ENCODE data around the gene PGBD1. TPM values are rescaled to one million over a fixed set of nuclear protein-coding genes. Genes with fewer than 3 reads are reported as not detected.

The PGBD1 gene
- total RNA-seq, 2 experiments from 2014 or later: 3.6 to 4.0 TPM

GRCh38 chr6:28254121-28254519 is 27.3 kb upstream of the PGBD1 start:
- Mint-ChIP-seq H3K27ac (no peak overlapping the region), H3K27me3 (ENCODE audit: low read depth) (peaks cover 4% of the 10 kb centered on the region), H3K9me3 (ENCODE audit: insufficient read depth) (peaks cover 5% of the 10 kb centered on the region), H3K4me3 (no peak overlapping the region), H3K36me3 (ENCODE audit: low read depth) (peaks cover 19% of the 10 kb centered on the region), H3K4me1 (ENCODE audit: low read depth) (peaks cover 38% of the 10 kb centered on the region)
- DNase-seq: no peak
- no peak for ATAC-seq
- POLR2A ChIA-PET: interaction anchor here (1.1 to 1.2 kb wide), 2 partner anchors 13 to 149 kb away, joined by 3 to 7 read pairs; partner anchors contain the start of gene ZSCAN26
- CTCF ChIA-PET: interaction anchor here (1.3 to 3.1 kb wide), 4 partner anchors 9 to 102 kb away, joined by 3 to 17 read pairs (median 6); partner anchors contain the start of gene ZSCAN26

- Mint-ChIP-seq H3K27ac (no peak overlapping the region), H3K27me3 (ENCODE audit: low read depth) (peaks cover 7% of the 10 kb centered on the region), H3K4me1 (ENCODE audit: low read depth) (peaks cover 14% of the 10 kb centered on the region), H3K4me3 (no peak overlapping the region), H3K9me3 (ENCODE audit: insufficient read depth) (peaks cover 5% of the 10 kb centered on the region), H3K36me3 (ENCODE audit: low read depth) (peaks cover 8% of the 10 kb centered on the region)
- ChIA-PET POLR2A (no interaction called here), CTCF (no interaction called here)
- DNase-seq: no peak
- no peak for ATAC-seq
These were observed 24.3 kb upstream of the PGBD1 start for GRCh38 chr6:28257042-28257441.

GRCh38 chr6:28258877-28259777 is 22.2 kb upstream of the PGBD1 start, which contains the start of gene NKAPL:
NKAPL (plus strand) TSS chr6:28259297; CDS start chr6:28259372, 75 bp downstream.
- DNase-seq: peak; percentile 57
- Mint-ChIP-seq H3K9me3 (ENCODE audit: insufficient read depth) (peaks cover 5% of the 10 kb centered on the region), H3K27ac (peak within 1 kb of the TSS; percentile 26), H3K4me3 (peak within 1 kb of the TSS; percentile 9), H3K4me1 (ENCODE audit: low read depth) (peaks cover 8% of the 10 kb centered on the region), H3K27me3 (ENCODE audit: low read depth) (peaks cover 15% of the 10 kb centered on the region), H3K36me3 (ENCODE audit: low read depth) (peaks cover 8% of the 10 kb centered on the region)
- ChIA-PET POLR2A (no interaction called here), CTCF (interaction anchor here (1.2 kb wide), 1 partner anchor 24 kb away, joined by 3 read pairs; no protein-coding TSS in a partner anchor)
- ATAC-seq: peak; percentile 64

GRCh38 chr6:28263922-28264321 is 17.4 kb upstream of the PGBD1 start:
- peaks cover 14% of the 10 kb centered on the region for H3K4me1 Mint-ChIP-seq (ENCODE audit: low read depth)
- DNase-seq (no peak), ATAC-seq (no peak)
- H3K4me3 Mint-ChIP-seq: no peak overlapping the region
- ChIA-PET POLR2A (interaction anchor here (1.0 kb wide), 1 partner anchor 12 kb away, joined by 3 read pairs; the partner anchor contains the start of gene ZKSCAN4), CTCF (interaction anchor here (0.9 to 1.9 kb wide), 3 partner anchors 10 to 92 kb away, joined by 3 to 13 read pairs (median 5); partner anchors contain the start of gene ZKSCAN4)
- no peaks in the 10 kb centered on the region for H3K9me3 Mint-ChIP-seq (ENCODE audit: insufficient read depth)
- no peak overlapping the region for H3K27ac Mint-ChIP-seq
- peaks cover under 1% of the 10 kb centered on the region for H3K36me3 Mint-ChIP-seq (ENCODE audit: low read depth)
- peaks cover 12% of the 10 kb centered on the region for H3K27me3 Mint-ChIP-seq (ENCODE audit: low read depth)

- no peak overlapping the region for H3K4me3 Mint-ChIP-seq
- H3K4me1 Mint-ChIP-seq (ENCODE audit: low read depth): peaks cover 15% of the 10 kb centered on the region
- ChIA-PET POLR2A (interaction anchor here (0.6 to 4.0 kb wide), 2 partner anchors 13 to 18 kb away, joined by 3 to 27 read pairs; partner anchors contain the start of gene ZKSCAN4), CTCF (interaction anchor here (1.9 kb wide), 1 partner anchor 91 kb away, joined by 13 read pairs; no protein-coding TSS in a partner anchor)
- H3K36me3 Mint-ChIP-seq (ENCODE audit: low read depth): peaks cover 5% of the 10 kb centered on the region
- H3K27me3 Mint-ChIP-seq (ENCODE audit: low read depth): peaks cover 12% of the 10 kb centered on the region
- DNase-seq (no peak), ATAC-seq (no peak)
- H3K27ac Mint-ChIP-seq: no peak overlapping the region
- no peaks in the 10 kb centered on the region for H3K9me3 Mint-ChIP-seq (ENCODE audit: insufficient read depth)
These were observed 16.5 kb upstream of the PGBD1 start for GRCh38 chr6:28264834-28265401.

- Mint-ChIP-seq H3K4me3 (no peak overlapping the region), H3K27me3 (ENCODE audit: low read depth) (peaks cover 8% of the 10 kb centered on the region), H3K9me3 (ENCODE audit: insufficient read depth) (no peaks in the 10 kb centered on the region), H3K27ac (no peak overlapping the region), H3K4me1 (ENCODE audit: low read depth) (peaks cover 15% of the 10 kb centered on the region), H3K36me3 (ENCODE audit: low read depth) (peaks cover 6% of the 10 kb centered on the region)
- CTCF ChIA-PET: interaction anchor here (0.7 to 3.1 kb wide), 10 partner anchors 14 to 162 kb away, joined by 3 to 20 read pairs (median 4); partner anchors contain the start of genes PGBD1, ZKSCAN3 and ZKSCAN4
- POLR2A ChIA-PET: interaction anchor here (0.9 to 4.0 kb wide), 12 partner anchors 13 to 373 kb away, joined by 3 to 27 read pairs (median 6); partner anchors contain the start of genes PGBD1, ZKSCAN3, ZKSCAN4 and ZKSCAN8
- DNase-seq (no peak), ATAC-seq (no peak)
These were observed 14.8 kb upstream of the PGBD1 start for GRCh38 chr6:28266563-28266961.

- CTCF ChIA-PET: interaction anchor here (0.7 to 3.1 kb wide), 10 partner anchors 14 to 163 kb away, joined by 3 to 20 read pairs (median 4); partner anchors contain the start of genes PGBD1, ZKSCAN3 and ZKSCAN4
- POLR2A ChIA-PET: interaction anchor here (0.8 to 4.0 kb wide), 13 partner anchors 14 to 374 kb away, joined by 3 to 27 read pairs (median 6); partner anchors contain the start of genes PGBD1, ZKSCAN3, ZKSCAN4 and ZKSCAN8
- peaks cover 8% of the 10 kb centered on the region for H3K27me3 Mint-ChIP-seq (ENCODE audit: low read depth)
- peaks cover 9% of the 10 kb centered on the region for H3K36me3 Mint-ChIP-seq (ENCODE audit: low read depth)
- DNase-seq: peak; percentile 92
- H3K27ac Mint-ChIP-seq: no peak within 1 kb of the TSS
- peaks cover 15% of the 10 kb centered on the region for H3K4me1 Mint-ChIP-seq (ENCODE audit: low read depth)
- no peaks in the 10 kb centered on the region for H3K9me3 Mint-ChIP-seq (ENCODE audit: insufficient read depth)
- no peak within 1 kb of the TSS for H3K4me3 Mint-ChIP-seq
- peak; percentile 98 for ATAC-seq
These were observed 14.2 kb upstream of the PGBD1 start, which contains the start of gene ZSCAN26 for GRCh38 chr6:28266962-28267694. ZSCAN26 (plus strand) TSS chr6:28267143; CDS start chr6:28271920, 4,777 bp downstream.

- no peak overlapping the region for H3K4me3 Mint-ChIP-seq
- peaks cover 15% of the 10 kb centered on the region for H3K4me1 Mint-ChIP-seq (ENCODE audit: low read depth)
- H3K27ac Mint-ChIP-seq: no peak overlapping the region
- ATAC-seq: no peak
- POLR2A ChIA-PET: interaction anchor here (0.8 to 4.0 kb wide), 10 partner anchors 14 to 373 kb away, joined by 3 to 27 read pairs (median 6); partner anchors contain the start of genes PGBD1, ZKSCAN4, ZKSCAN8 and ZSCAN31
- H3K27me3 Mint-ChIP-seq (ENCODE audit: low read depth): peaks cover 4% of the 10 kb centered on the region
- H3K36me3 Mint-ChIP-seq (ENCODE audit: low read depth): peaks cover 14% of the 10 kb centered on the region
- no peak for DNase-seq
- CTCF ChIA-PET: interaction anchor here (1.2 to 3.1 kb wide), 7 partner anchors 15 to 163 kb away, joined by 3 to 20 read pairs (median 4); partner anchors contain the start of genes ZKSCAN3 and ZKSCAN4
- no peaks in the 10 kb centered on the region for H3K9me3 Mint-ChIP-seq (ENCODE audit: insufficient read depth)
These were observed 13.7 kb upstream of the PGBD1 start for GRCh38 chr6:28267695-28268059.

GRCh38 chr6:28269492-28269891 is 11.9 kb upstream of the PGBD1 start:
- no peaks in the 10 kb centered on the region for H3K9me3 Mint-ChIP-seq (ENCODE audit: insufficient read depth)

GRCh38 chr6:28274888-28275287 is 6.5 kb upstream of the PGBD1 start:
- peaks cover 45% of the 10 kb centered on the region for H3K36me3 Mint-ChIP-seq (ENCODE audit: low read depth)
- ATAC-seq: no peak
- peak overlapping the region; percentile 9 for H3K27ac Mint-ChIP-seq
- peak overlapping the region; percentile 17 for H3K4me3 Mint-ChIP-seq
- ChIA-PET CTCF (interaction anchor here (2.4 kb wide), 1 partner anchor 81 kb away, joined by 8 read pairs; no protein-coding TSS in a partner anchor), POLR2A (no interaction called here)
- H3K27me3 Mint-ChIP-seq (ENCODE audit: low read depth): peaks cover 3% of the 10 kb centered on the region
- H3K4me1 Mint-ChIP-seq (ENCODE audit: low read depth): peaks cover 11% of the 10 kb centered on the region
- H3K9me3 Mint-ChIP-seq (ENCODE audit: insufficient read depth): no peaks in the 10 kb centered on the region
- DNase-seq: no peak

More at GRCh38 chr6:28269492-28269891, 11.9 kb upstream of the PGBD1 start:
- H3K36me3 Mint-ChIP-seq (ENCODE audit: low read depth): peaks cover 27% of the 10 kb centered on the region
- H3K4me3 Mint-ChIP-seq: no peak overlapping the region
- H3K27ac Mint-ChIP-seq: no peak overlapping the region
- POLR2A ChIA-PET: no interaction called here
- H3K27me3 Mint-ChIP-seq (ENCODE audit: low read depth): no peaks in the 10 kb centered on the region
- ATAC-seq: no peak
- no peak for DNase-seq
- H3K4me1 Mint-ChIP-seq (ENCODE audit: low read depth): peaks cover 11% of the 10 kb centered on the region
- CTCF ChIA-PET: no interaction called here

- DNase-seq: no peak
- ChIA-PET POLR2A (no interaction called here), CTCF (no interaction called here)
- H3K27ac Mint-ChIP-seq: no peak overlapping the region
- ATAC-seq: no peak
- H3K4me3 Mint-ChIP-seq: no peak overlapping the region
- H3K9me3 Mint-ChIP-seq (ENCODE audit: insufficient read depth): no peaks in the 10 kb centered on the region
- peaks cover 24% of the 10 kb centered on the region for H3K4me1 Mint-ChIP-seq (ENCODE audit: low read depth)
- H3K27me3 Mint-ChIP-seq (ENCODE audit: low read depth): peaks cover 6% of the 10 kb centered on the region
- peaks cover 42% of the 10 kb centered on the region for H3K36me3 Mint-ChIP-seq (ENCODE audit: low read depth)
These were observed 3.6 kb upstream of the PGBD1 start for GRCh38 chr6:28277746-28278145.
